Activated T-helper 9 cell treated with anti-CD3 and anti-CD28 coated beads, Interleukin-2, amount 50 U/mL, for 16 hours (primary cell): ENCODE data around the gene PDCD1.

Source experiments
- DNase-seq: peaks from one replicate; pipeline ENCODE4 v3.0.0-alpha.2; 2020; ENCODE audit warnings: low read depth

The PDCD1 gene

GRCh38 chr2:241895712-241896641, 37.3 kb upstream of the PDCD1 start:
- no peak for DNase-seq

GRCh38 chr2:241895427-241895711, 36.7 kb upstream of the PDCD1 start:
- no peak for DNase-seq

- DNase-seq: no peak
These were observed 36.2 kb upstream of the PDCD1 start for GRCh38 chr2:241894681-241895426.

GRCh38 chr2:241894056-241894641, 35.5 kb upstream of the PDCD1 start:
- no peak for DNase-seq

- no peak for DNase-seq
These were observed 34.6 kb upstream of the PDCD1 start for GRCh38 chr2:241893265-241893664.

- DNase-seq: no peak
These were observed 33.8 kb upstream of the PDCD1 start for GRCh38 chr2:241892299-241893137.

- no peak for DNase-seq
These were observed 33.2 kb upstream of the PDCD1 start for GRCh38 chr2:241891988-241892298.

- no peak for DNase-seq
These were observed 32.8 kb upstream of the PDCD1 start for GRCh38 chr2:241891315-241891987.

GRCh38 chr2:241890524-241891235, 32.0 kb upstream of the PDCD1 start:
- DNase-seq: no peak

- DNase-seq: no peak
These were observed 29.9 kb upstream of the PDCD1 start for GRCh38 chr2:241888641-241889040.

GRCh38 chr2:241887806-241888522, 29.3 kb upstream of the PDCD1 start:
- DNase-seq: no peak

GRCh38 chr2:241886840-241887447, 28.2 kb upstream of the PDCD1 start:
- no peak for DNase-seq

GRCh38 chr2:241885946-241886643, 27.4 kb upstream of the PDCD1 start:
- no peak for DNase-seq

- DNase-seq: no peak
These were observed 26.7 kb upstream of the PDCD1 start for GRCh38 chr2:241885291-241885945.

GRCh38 chr2:241884951-241885290, 26.2 kb upstream of the PDCD1 start:
- no peak for DNase-seq

- DNase-seq: peak; percentile 39
These were observed 23.5 kb upstream of the PDCD1 start for GRCh38 chr2:241882091-241882625.

- DNase-seq: no peak
These were observed 21.8 kb upstream of the PDCD1 start for GRCh38 chr2:241880311-241881073.

GRCh38 chr2:241879326-241879725, 20.6 kb upstream of the PDCD1 start:
- DNase-seq: no peak
